Measurements from ENCODE around the gene DMD.

Gene DMD

DNA sequence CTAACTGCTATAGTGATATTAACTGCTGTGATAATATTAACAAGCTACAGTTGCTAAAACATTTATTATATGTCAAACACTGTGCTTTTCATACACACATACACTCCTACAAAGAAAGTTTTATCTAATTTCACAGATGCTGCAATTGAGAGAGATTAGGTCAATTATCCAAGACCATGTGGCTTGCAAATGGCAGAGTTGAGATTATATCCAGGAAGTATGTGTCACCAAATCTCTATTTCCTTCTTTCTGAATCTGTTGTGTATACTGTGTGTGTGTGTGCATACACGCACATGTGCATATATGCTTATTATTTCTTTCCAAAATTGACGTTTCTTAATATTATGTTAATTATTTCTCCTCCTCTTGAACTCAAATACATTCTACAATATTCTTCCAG, 1363.6 kb downstream of the DMD start:
- H3K27me3 ChIP-seq (ENCODE audit: insufficient read depth, low read length, poor library complexity) = no peaks in the 10 kb centered on the region
- no peak for ATAC-seq (ENCODE audit: insufficient read depth, low read depth)
- no peak overlapping the region for H3K27ac ChIP-seq (ENCODE audit: low read length)

DNA sequence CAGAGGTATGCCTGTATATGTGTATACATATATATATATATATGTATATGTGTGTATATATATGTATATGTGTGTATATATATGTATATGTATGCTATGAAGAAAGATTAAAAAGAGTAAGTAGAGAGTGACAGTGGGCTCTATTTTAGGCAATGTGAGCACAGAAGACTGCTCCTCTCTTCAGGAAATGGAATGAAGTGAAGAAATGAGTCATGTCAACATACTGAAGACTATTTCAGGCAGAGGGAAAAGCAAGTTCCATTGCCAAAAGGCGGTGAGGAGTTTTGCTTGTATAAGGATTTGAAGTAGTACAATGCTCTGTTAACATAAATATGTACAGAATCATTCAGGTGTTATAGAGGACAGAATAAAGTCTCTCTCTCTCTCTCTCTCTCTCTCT, 1366.3 kb downstream of the DMD start:
- Histone ChIP-seq H3K27ac (ENCODE audit: low read length) (no peak overlapping the region), H3K27me3 (ENCODE audit: insufficient read depth, low read length, poor library complexity) (no peaks in the 10 kb centered on the region), H3K36me3 (ENCODE audit: insufficient read depth, low read length) (no peaks in the 10 kb centered on the region), H3K4me3 (ENCODE audit: low read depth in 1 of 2, low read length in 2 of 2) (no peak overlapping the region), H4K20me1 (ENCODE audit: insufficient read depth, low read length) (no peaks in the 10 kb centered on the region), H3K9me3 (ENCODE audit: insufficient read depth, low read length, severe bottlenecking) (no peaks in the 10 kb centered on the region), H3K4me1 (ENCODE audit: insufficient read depth, low read length) (no peaks in the 10 kb centered on the region), H3K79me2 (ENCODE audit: insufficient read depth, low read length) (no peaks in the 10 kb centered on the region), H3K4me2 (ENCODE audit: insufficient read depth, low read length) (no peak overlapping the region), H2AFZ (ENCODE audit: low read depth, low read length) (no peak overlapping the region), H3K9ac (ENCODE audit: low read depth, low read length) (no peak overlapping the region)
- DNase-seq = no peak
- TF ChIP-seq, protein P1, sequence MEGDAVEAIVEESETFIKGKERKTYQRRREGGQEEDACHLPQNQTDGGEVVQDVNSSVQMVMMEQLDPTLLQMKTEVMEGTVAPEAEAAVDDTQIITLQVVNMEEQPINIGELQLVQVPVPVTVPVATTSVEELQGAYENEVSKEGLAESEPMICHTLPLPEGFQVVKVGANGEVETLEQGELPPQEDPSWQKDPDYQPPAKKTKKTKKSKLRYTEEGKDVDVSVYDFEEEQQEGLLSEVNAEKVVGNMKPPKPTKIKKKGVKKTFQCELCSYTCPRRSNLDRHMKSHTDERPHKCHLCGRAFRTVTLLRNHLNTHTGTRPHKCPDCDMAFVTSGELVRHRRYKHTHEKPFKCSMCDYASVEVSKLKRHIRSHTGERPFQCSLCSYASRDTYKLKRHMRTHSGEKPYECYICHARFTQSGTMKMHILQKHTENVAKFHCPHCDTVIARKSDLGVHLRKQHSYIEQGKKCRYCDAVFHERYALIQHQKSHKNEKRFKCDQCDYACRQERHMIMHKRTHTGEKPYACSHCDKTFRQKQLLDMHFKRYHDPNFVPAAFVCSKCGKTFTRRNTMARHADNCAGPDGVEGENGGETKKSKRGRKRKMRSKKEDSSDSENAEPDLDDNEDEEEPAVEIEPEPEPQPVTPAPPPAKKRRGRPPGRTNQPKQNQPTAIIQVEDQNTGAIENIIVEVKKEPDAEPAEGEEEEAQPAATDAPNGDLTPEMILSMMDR (IDR thresholded peaks at IDR 0.05; ENCODE audit: borderline replicate concordance, extremely low read depth, low read length, poor library complexity, severe bottlenecking) = no peak
- no peak for TF ChIP-seq EZH2 (IDR thresholded peaks at IDR 0.05; ENCODE audit: borderline replicate concordance, low read depth, low read length, severe bottlenecking)
- no peak for ATAC-seq (ENCODE audit: insufficient read depth, low read depth)

More for the DNA sequence above, 1363.6 kb downstream of the DMD start:
- H3K4me3 ChIP-seq (ENCODE audit: low read depth in 1 of 2, low read length in 2 of 2) = no peak overlapping the region
- H4K20me1 ChIP-seq (ENCODE audit: insufficient read depth, low read length) = no peaks in the 10 kb centered on the region
- no peak overlapping the region for H3K9ac ChIP-seq (ENCODE audit: low read depth, low read length)
- TF ChIP-seq, protein P1 (IDR thresholded peaks at IDR 0.05; ENCODE audit: borderline replicate concordance, extremely low read depth, low read length, poor library complexity, severe bottlenecking) = no peak
- TF ChIP-seq EZH2 (IDR thresholded peaks at IDR 0.05; ENCODE audit: borderline replicate concordance, low read depth, low read length, severe bottlenecking) = no peak
- H3K79me2 ChIP-seq (ENCODE audit: insufficient read depth, low read length) = no peaks in the 10 kb centered on the region
- no peak for DNase-seq
- H3K9me3 ChIP-seq (ENCODE audit: insufficient read depth, low read length, severe bottlenecking) = no peaks in the 10 kb centered on the region
- no peaks in the 10 kb centered on the region for H3K36me3 ChIP-seq (ENCODE audit: insufficient read depth, low read length)
- no peak overlapping the region for H2AFZ ChIP-seq (ENCODE audit: low read depth, low read length)
- no peak overlapping the region for H3K4me2 ChIP-seq (ENCODE audit: insufficient read depth, low read length)
- H3K4me1 ChIP-seq (ENCODE audit: insufficient read depth, low read length) = no peaks in the 10 kb centered on the region

GRCh38 chrX:31838617-31839016, 1372.7 kb downstream of the DMD start:
- Histone ChIP-seq H3K4me3 (ENCODE audit: low read depth in 1 of 2, low read length in 2 of 2) (no peak overlapping the region), H3K9ac (ENCODE audit: low read depth, low read length) (no peak overlapping the region), H3K27ac (ENCODE audit: low read length) (no peak overlapping the region), H3K27me3 (ENCODE audit: insufficient read depth, low read length, poor library complexity) (no peaks in the 10 kb centered on the region), H2AFZ (ENCODE audit: low read depth, low read length) (no peak overlapping the region), H3K9me3 (ENCODE audit: insufficient read depth, low read length, severe bottlenecking) (no peaks in the 10 kb centered on the region), H3K36me3 (ENCODE audit: insufficient read depth, low read length) (no peaks in the 10 kb centered on the region), H3K79me2 (ENCODE audit: insufficient read depth, low read length) (no peaks in the 10 kb centered on the region), H3K4me2 (ENCODE audit: insufficient read depth, low read length) (no peak overlapping the region), H3K4me1 (ENCODE audit: insufficient read depth, low read length) (no peaks in the 10 kb centered on the region), H4K20me1 (ENCODE audit: insufficient read depth, low read length) (no peaks in the 10 kb centered on the region)
- TF ChIP-seq, protein P1 (IDR thresholded peaks at IDR 0.05; ENCODE audit: borderline replicate concordance, extremely low read depth, low read length, poor library complexity, severe bottlenecking) = no peak
- TF ChIP-seq EZH2 (IDR thresholded peaks at IDR 0.05; ENCODE audit: borderline replicate concordance, low read depth, low read length, severe bottlenecking) = no peak
- DNase-seq (no peak), ATAC-seq (ENCODE audit: insufficient read depth, low read depth) (no peak)

All from DND-41 (cell line).